Stimulated activated CD8-positive, alpha-beta memory T cell treated with anti-CD3 and anti-CD28 coated beads, Interleukin-15, amount 100 ng/mL, for 4 hours (primary cell): ENCODE data around the gene RAB6C.
"Not testable (repeated sequence)": the region's sequence is repeated elsewhere in the genome, so short reads cannot be mapped to it uniquely, and the experiment has no call there.

ENCODE experiments used
- DNase-seq, 2 donors: peaks; one replicate each; pipeline ENCODE4 v3.0.0-alpha.2; 2020; ENCODE audit warnings: low read depth in 2 of 2

Gene RAB6C

DNA sequence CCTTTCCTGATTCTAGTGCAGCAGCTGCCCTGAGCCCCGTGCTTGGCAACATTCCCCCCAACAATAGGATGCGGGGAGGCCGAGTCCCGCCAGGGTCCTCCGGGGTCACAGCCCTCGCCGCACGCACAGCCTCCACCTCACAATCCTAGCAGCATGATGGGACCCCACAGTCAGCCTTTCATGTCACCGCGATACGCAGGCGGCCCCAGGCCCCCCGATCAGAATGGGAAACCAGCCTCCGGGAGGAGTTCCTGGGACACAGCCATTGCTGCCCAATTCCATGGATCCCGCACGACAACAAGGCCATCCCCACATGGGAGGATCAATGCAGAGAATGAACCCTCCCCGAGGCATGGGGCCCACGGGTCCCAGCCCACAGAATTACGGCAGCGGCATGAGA, 13.7 kb downstream of the RAB6C start:
- DNase-seq: not testable (repeated sequence)

DNA sequence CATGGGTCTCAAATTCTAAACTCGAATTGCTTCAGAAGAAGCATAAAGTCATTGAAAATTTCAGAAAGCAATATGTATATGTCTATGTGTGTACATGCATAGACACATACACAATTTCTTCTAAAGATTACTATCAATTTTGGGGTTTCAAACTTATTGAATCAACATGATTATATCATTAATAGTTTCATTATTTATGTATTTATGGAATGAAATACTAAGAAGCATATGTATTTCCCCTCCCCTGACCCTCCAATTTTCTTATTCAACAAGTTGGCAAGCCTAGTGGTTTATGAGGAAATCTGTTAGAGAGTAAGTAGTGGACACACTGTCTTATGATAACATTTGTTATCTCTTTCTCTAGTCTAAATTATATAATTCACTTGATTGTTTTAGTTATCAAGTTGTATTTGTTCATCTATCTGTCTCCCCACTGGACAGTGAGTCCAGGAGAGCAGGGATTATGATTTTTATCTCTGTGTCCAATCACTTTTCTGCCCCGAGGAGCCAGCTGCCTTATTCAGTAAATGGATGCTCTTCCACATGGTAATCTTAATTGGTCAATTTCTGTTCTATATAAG, 17.3 kb downstream of the RAB6C start:
- not testable (repeated sequence) for DNase-seq

DNA sequence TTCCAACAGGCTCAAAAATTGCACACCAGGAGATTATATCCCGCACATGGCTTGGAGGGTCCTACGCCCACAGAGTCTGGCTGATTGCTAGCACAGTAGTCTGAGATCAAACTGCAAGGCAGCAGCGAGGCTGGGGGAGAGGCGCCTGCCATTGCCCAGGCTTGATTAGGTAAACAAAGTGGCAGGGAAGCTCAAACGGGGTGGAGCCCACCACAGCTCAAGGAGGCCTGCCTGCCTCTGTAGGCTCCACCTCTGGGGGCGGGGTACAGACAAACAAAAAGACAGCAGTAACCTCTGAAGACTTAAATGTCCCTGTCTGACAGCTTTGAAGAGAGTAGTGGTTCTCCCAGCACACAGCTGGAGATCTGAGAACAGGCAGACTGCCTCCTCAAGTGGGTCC, 19.3 kb downstream of the RAB6C start:
- DNase-seq: not testable (repeated sequence)

DNA sequence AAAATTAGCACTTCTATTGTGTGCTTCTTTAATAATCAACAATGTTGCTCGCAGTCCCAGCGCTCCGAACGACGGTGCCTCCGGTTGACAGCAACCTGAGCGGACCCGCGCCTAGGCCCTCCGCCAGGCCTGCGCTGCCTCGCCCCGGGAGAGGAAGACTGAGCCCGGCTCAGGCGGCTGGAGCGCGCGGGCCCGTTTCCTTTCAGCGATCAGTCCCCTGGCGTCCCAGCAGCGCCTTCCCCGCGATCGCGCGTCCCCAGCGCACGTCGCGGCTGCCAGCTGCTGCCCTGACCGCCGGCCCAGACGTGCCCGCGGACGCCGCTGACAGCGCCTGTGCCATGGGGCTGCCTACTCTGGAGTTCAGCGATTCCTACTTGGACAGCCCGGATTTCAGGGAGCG, 26.4 kb downstream of the RAB6C start:
- DNase-seq: not testable (repeated sequence)

DNA sequence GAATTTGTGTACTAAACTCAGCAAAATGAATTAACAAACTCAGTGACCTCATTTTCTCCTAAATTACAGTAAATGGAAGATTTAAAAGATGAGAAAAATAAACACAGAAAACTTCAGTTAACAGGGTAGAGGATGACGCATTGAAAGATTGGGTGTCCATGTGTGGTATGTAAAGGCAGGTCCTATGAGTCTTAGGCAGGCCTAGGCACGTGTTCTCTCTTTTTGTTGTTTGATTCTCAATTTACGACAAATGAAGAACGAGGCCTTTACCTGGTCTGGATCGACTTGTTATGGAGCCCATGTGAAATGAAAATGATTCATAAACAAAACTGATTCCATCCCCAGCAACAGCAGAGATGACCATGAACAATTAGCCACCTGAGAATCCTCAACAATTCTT, 37.2 kb downstream of the RAB6C start:
- DNase-seq: not testable (repeated sequence)

DNA sequence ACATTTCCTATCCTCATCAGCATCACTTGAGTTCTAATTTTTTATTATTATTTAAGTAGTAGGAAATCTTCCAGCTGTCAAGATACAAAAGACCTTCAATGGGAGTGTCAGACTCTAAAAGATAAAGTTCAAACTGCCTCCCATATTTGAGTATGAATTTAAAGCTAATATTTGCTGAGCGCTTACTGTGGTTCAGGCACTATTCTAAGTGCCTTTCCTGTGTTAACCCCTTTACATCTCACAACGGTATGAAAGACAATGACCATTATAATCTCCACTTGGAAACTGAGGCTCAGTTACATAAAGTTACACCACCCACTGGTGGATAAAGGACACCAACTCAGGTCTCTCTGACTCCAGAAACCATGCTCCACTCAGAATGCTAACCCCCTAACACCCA, 39.9 kb downstream of the RAB6C start:
- no peak for DNase-seq

DNA sequence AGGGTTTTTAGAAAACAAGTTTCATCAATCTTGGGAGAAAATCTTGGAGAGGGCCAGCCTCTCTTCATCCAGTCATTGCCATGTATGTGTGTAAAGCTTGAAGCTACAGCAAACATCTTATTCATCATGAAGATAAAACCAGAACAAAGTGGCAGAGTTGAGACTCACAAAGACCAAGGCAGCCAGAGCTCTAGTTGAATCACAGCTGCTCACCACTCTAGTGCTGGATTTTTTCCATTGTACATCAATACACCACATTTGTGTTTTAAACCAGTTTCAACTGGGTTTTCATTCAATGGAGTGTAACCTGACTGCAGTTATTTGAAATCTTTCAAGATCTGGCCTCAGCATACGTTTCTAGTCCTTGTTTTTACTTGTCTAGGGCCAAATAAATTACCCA, 40.6 kb downstream of the RAB6C start:
- DNase-seq: not testable (repeated sequence)

DNA sequence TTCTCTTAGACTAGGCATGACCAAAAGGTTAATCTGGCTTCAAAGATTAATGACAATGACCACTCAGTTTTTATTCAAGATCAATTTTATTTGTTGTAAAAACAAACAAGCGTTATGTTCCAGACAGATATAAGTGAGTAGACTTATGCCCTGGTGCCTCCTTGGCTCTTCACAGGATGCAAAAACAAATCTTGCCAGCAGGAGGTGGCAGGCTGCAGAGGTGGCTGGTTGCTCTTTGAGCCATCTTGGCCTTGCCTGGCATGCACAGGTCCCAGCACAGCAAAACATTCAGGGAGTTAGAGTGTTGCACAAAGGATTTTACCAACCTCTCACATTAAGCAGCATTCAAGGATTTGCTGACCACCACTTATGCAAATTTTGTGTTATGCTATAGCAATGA, 46.5 kb downstream of the RAB6C start:
- not testable (repeated sequence) for DNase-seq
